Endothelial cell of umbilical vein (primary cell): Measurements from ENCODE around the gene CCDC12.

ENCODE experiments used
- EZH2 ChIP-seq: IDR thresholded peaks from 2 replicates; pipeline ENCODE4 v1.6.1; 2012; ENCODE audit warnings: borderline replicate concordance, low read depth, mild to moderate bottlenecking, moderate library complexity, low read length, inconsistent platforms; ENCODE audit not compliant: severe bottlenecking
- FOS ChIP-seq: IDR thresholded peaks from 2 replicates; pipeline ENCODE4 v1.6.1; 2011; ENCODE audit warnings: mild to moderate bottlenecking, low read length, moderate library complexity, borderline replicate concordance; ENCODE audit not compliant: insufficient read depth
- GATA2 ChIP-seq: IDR thresholded peaks from 2 replicates; pipeline ENCODE4 v1.7.0; 2011; ENCODE audit warnings: low read depth, mild to moderate bottlenecking, moderate library complexity, mixed read lengths, low read length; ENCODE audit not compliant: insufficient read length, insufficient read depth
- JUN ChIP-seq: IDR thresholded peaks from 2 replicates; pipeline ENCODE4 v1.6.1; 2011; ENCODE audit warnings: borderline replicate concordance, low read depth; ENCODE audit not compliant: insufficient read length, insufficient read depth
- MYC ChIP-seq: IDR thresholded peaks from one replicate; pipeline ENCODE4 v1.6.1; 2011; ENCODE audit warnings: mild to moderate bottlenecking, low read depth, low read length
- POLR2A ChIP-seq: IDR thresholded peaks from 2 replicates; pipeline ENCODE4 v1.6.1; 2012; ENCODE audit warnings: low read depth, mild to moderate bottlenecking, control low read depth, low read length
- POLR2AphosphoS5 ChIP-seq: IDR thresholded peaks from 2 replicates; pipeline ENCODE4 v1.6.1; 2012; ENCODE audit warnings: low read depth, mild to moderate bottlenecking, control low read depth, low read length, moderate library complexity; ENCODE audit not compliant: insufficient read depth
- TF ChIP-seq, protein P1 (sequence below), 2 donors: IDR thresholded peaks; 1 replicate in 1 of 2; 2 replicates in 1 of 2; pipeline ENCODE4 v1.5.1; 2011; ENCODE audit warnings: low read length in 2 of 2, mild to moderate bottlenecking in 2 of 2, moderate library complexity in 2 of 2, control low read depth in 1 of 2, inconsistent platforms in 1 of 2, low read depth in 1 of 2; ENCODE audit not compliant: insufficient read depth in 1 of 2; ENCODE audit errors: extremely low read depth in 1 of 2
- TF ChIP-seq, protein P2 (sequence below): IDR thresholded peaks from 2 replicates; pipeline ENCODE4 v1.6.1; 2011; ENCODE audit not compliant: insufficient read depth, insufficient read length

DNA sequence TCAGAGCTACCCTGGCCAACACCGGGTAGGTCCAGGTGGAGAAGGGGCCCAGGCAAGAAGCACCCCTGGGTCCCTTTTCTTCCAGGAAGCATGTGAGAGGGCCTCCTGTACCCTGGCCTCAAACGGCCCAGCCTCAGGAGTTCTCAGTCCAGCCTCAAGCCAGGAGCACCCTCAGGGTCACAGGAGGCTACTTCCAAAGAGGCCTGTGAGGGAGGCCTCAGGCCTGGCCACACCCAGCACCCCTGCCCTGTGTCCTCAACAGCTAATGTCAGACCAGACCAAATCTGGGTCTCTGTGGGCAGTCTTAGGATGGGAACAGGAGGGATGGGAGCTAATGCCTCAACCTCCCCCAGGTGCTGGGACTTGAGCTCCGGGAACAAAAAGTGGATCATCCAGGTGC lies 75.5 kb downstream of the CCDC12 start:
- TF ChIP-seq, protein P1, sequence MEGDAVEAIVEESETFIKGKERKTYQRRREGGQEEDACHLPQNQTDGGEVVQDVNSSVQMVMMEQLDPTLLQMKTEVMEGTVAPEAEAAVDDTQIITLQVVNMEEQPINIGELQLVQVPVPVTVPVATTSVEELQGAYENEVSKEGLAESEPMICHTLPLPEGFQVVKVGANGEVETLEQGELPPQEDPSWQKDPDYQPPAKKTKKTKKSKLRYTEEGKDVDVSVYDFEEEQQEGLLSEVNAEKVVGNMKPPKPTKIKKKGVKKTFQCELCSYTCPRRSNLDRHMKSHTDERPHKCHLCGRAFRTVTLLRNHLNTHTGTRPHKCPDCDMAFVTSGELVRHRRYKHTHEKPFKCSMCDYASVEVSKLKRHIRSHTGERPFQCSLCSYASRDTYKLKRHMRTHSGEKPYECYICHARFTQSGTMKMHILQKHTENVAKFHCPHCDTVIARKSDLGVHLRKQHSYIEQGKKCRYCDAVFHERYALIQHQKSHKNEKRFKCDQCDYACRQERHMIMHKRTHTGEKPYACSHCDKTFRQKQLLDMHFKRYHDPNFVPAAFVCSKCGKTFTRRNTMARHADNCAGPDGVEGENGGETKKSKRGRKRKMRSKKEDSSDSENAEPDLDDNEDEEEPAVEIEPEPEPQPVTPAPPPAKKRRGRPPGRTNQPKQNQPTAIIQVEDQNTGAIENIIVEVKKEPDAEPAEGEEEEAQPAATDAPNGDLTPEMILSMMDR (IDR thresholded peaks at IDR 0.05; ENCODE audit: extremely low read depth in 1 of 2, insufficient read depth in 1 of 2, low read depth in 1 of 2, low read length in 2 of 2), result no peak
- TF ChIP-seq, protein P2, sequence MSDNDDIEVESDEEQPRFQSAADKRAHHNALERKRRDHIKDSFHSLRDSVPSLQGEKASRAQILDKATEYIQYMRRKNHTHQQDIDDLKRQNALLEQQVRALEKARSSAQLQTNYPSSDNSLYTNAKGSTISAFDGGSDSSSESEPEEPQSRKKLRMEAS, result no peak
- no peak for TF ChIP-seq POLR2AphosphoS5
- TF ChIP-seq MYC, result no peak
- no peak for TF ChIP-seq POLR2A
- TF ChIP-seq EZH2, result no peak
- no peak for TF ChIP-seq GATA2
- no peak for TF ChIP-seq JUN
- no peak for TF ChIP-seq FOS
